ENCODE measurements around the gene COQ8A.
A peak's percentile ranks its signal among the peaks of the same experiment; 100 is the strongest.

COQ8A gene
- 3.4 to 3.7 reads per million in 2 donors for total RNA-seq

DNA sequence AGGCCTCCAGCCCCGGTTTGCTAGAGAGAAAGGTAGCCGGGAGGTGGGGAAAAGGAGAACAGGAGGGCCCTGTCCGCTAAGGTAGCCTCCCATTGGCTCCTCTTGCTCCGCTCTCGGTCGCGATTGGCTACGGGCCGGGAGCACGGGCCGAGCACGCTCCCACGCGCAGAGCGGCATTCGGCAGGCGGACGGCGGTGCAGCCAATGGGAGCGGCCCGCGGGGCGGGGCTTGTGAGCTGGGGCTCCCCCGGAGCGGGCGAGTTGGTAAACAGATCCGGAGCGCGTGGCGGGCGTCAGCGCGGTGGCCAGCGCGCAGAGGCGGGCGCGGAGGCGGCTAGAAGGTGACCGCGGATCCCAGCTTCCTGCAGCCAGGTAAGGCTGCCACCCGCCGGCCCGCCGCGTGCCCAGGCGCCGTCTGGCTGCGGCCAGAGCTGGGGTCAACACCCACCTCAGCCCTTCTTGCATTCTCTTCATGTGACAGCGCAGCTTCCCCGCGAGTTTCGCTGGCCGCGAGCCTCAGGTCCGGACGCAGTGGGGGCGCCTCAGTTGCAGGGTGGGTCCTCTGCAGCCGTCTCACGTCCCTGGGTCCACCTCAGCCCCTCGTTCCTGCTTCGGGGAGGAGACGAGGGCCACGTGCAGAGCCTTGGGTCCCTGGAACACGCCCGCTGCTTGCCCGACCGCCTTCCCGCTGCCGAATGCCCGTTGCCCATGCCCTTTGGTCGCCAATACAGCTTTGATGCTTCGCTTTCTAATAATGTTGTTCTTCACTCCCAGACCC, at the start of gene COQ8A:
Gene COQ8A, plus strand, starts transcription at position 266 of the 777 bp plus-strand sequence. CDS start 21,092 bp downstream, outside the sequence.
- peak; percentile 97 to 100 (median 99) for DNase-seq

- DNase-seq, result no peak
Observed at GRCh38 chr1:226890331-226891108, 49.6 kb upstream of the COQ8A start.

DNA sequence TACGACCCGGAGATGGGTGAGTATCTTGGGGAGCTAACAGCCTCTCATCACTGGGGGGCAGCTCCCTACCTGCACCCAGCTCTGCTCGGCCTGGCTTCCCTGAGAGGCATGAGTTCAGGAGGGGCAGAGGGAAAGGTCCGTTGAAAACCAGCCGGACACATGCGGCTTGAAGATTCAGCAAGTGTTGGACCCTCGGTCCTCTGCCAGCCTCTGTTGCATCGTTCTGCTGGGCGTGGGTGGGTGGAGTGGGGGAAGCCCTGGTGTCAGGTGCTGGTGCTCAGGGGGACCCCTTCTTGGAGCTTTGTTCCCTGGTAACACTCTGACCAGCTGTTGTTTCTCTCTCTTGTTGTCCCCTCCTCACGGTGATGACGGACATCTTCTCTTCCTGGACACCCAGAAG, 48.7 kb upstream of the COQ8A start:
- DNase-seq, result no peak

- DNase-seq, result no peak
Observed at GRCh38 chr1:226891846-226892523, 48.1 kb upstream of the COQ8A start.

- DNase-seq, result no peak
Observed at GRCh38 chr1:226892524-226892875, 47.6 kb upstream of the COQ8A start.

- DNase-seq, result no peak
Observed at GRCh38 chr1:226893936-226894335, 46.2 kb upstream of the COQ8A start.

- no peak for DNase-seq
Observed at GRCh38 chr1:226894826-226895225, 45.3 kb upstream of the COQ8A start.

GRCh38 chr1:226895644-226896043, 44.5 kb upstream of the COQ8A start:
- DNase-seq, result no peak

- DNase-seq, result no peak
Observed at GRCh38 chr1:226898246-226898645, 41.8 kb upstream of the COQ8A start.

DNA sequence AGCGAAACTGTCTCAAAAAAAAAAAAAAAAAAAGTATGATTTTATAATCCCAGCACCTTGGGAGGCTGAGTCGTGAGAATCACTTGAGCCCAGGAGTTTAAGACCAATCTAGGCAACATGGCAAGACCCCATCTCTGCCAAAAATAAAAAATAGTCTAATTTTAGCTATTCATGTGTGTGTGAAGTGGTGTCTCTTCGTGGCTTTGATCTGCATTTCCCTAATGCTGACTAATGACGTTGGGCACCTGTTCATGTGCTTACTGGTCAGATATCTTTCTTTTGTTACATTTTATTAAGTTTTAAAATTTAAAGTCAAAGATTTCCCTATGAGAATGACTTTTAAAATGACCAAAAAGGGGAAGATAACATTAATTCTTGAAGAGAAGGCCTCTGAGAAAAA, 38.7 kb upstream of the COQ8A start:
- no peak for DNase-seq

DNA sequence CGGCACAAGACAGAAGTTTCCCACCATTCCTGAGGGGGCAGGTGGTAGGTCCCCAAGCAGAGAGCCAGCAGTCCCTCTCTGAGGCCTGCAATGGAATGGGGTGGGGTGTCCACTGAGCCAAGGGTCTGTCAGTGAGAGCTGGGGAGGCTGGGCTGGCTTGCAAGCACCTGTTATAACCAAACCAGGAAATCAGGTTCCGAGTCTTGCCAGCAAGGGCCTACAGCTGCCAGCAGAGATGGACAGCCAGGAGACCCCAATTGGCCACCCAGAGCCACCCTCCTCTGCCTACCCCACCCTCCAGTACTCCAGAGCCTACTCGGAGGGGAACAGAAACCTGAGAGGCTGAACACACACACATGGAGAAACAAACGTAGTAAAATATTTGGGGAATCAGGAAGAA, 37.5 kb upstream of the COQ8A start:
- DNase-seq, result no peak

- peak in 1 of 5 experiments; percentile 13 for DNase-seq
Observed at GRCh38 chr1:226903819-226904716, 36.0 kb upstream of the COQ8A start.

- DNase-seq, result no peak
Observed at GRCh38 chr1:226904772-226905171, 35.3 kb upstream of the COQ8A start.

DNA sequence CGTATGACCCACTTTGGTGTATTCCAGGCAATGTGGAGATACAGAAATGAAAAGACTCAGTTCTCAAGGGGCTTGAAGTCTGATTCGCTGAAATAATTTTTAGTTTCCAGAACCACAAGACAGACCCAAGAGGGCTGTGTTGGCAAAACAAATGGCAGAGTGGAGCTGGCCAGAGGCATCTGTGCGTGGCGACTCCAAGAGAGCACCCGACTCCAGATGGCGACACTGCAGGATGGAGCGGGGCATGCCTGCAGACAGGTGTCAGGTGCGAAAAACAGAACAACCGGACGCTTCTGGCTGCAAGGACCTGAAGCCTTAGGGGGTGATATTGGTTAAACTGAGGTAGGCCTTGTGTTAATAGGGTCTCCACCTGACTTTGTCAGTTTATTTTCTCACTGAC, 31.7 kb upstream of the COQ8A start:
- no peak for DNase-seq

GRCh38 chr1:226908913-226909312, 31.2 kb upstream of the COQ8A start:
- DNase-seq, result no peak

- peak in 3 of 5 experiments; percentile 4 to 58 (median 13) for DNase-seq
Observed at GRCh38 chr1:226912587-226913176, 27.4 kb upstream of the COQ8A start.

- DNase-seq, result no peak
Observed at GRCh38 chr1:226915672-226915995, 24.5 kb upstream of the COQ8A start.

DNA sequence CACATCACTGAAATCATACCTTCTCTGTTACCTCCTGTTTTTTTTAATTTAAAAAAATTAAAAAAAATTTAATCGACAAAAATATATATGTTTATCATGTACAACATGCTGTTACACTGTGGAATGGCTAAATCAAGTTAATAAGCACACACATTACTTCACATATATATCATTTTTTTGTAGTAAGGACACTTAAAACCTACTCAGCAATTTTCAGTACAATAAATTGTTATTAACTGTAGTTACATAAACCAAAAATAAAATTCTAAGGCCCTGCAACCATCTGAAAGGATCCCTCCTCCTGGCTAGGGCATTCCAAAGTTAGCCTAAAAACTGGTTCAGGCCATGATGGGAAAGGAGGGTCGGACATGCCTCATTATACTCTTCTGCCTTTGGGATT, 23.6 kb upstream of the COQ8A start:
- no peak for DNase-seq

GRCh38 chr1:226919587-226919986, 20.5 kb upstream of the COQ8A start:
- no peak for DNase-seq

DNA sequence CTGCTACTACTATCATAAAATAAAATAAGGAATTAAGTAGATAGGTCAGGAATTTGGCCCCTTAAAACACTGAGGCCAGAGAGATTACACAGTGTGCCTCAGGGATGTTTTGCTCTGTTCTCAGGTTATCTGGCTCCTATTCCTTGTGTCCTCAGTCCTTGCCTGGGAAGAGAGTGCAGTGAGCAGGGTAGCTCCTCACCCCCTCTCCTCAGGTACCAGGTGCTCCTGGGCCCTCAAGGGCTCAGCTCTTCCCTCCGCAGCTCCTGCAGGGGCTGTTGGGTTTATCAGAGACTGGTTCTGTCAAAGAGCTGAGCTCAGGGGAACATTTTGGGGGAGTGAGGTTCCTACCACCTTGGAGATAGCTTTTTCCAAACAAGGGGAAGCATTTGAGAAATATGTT, 20.1 kb upstream of the COQ8A start:
- DNase-seq, result no peak

DNA sequence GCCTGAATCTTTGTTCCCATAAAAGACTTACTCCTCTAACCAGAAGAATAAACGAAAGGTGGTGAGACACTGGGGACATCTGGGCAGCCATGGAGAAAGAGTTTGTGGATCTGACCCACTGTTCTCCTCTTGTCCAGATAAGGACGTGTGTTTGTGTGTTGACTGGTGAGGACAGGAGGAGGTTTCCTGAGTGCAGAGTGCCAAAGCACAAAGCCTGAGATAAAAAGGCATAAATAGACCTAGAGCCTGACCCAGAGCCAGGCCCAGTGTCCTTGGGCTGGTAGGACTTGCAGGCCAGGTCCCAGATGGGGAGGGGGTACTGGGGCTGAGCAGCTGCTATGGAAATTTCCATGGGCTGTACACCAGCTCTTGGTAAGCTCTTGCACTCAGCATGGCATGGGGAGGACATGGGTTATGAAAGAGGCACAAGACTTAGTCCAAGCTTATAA, 19.6 kb upstream of the COQ8A start:
- DNase-seq, result no peak

DNA sequence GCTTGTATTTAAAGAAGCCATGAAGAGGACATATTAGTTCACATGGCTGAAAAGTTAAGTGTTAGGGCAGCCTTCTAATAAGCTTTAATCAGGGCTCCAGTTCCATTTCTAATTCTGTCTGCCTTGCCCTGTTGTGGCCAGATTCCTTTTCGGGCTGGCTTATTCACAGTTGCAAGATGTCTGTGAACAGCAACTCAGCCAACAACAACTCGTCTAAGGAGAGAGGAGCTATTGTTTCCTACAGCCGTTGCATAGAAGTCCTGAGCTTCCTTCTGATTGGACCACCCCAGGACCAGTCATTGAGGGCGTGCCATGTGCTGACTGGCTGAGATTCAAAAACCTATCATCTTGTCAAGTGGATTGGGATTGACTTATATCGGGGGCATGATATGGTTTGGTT, 18.6 kb upstream of the COQ8A start:
- no peak for DNase-seq

Data from T-helper 2 cell (primary cell).